Measurements from ENCODE around the gene NFATC1.

Gene NFATC1

GRCh38 chr18:79509536-79509930 lies 113.8 kb downstream of the NFATC1 start:
- DNase-seq (ENCODE audit: low spot score) = no peak

GRCh38 chr18:79510046-79510685 lies 114.4 kb downstream of the NFATC1 start:
- DNase-seq (ENCODE audit: low spot score) = no peak

- DNase-seq (ENCODE audit: low spot score) = no peak
Measured at GRCh38 chr18:79510731-79511241, 115.1 kb downstream of the NFATC1 start.

- DNase-seq (ENCODE audit: low spot score) = no peak
Measured at GRCh38 chr18:79511271-79511670, 115.5 kb downstream of the NFATC1 start.

- DNase-seq (ENCODE audit: low spot score) = no peak
Measured at GRCh38 chr18:79511671-79512301, 116.1 kb downstream of the NFATC1 start.

GRCh38 chr18:79512461-79513380 lies 117.0 kb downstream of the NFATC1 start:
- no peak for DNase-seq (ENCODE audit: low spot score)

GRCh38 chr18:79513381-79514081 lies 117.8 kb downstream of the NFATC1 start:
- no peak for DNase-seq (ENCODE audit: low spot score)

- DNase-seq (ENCODE audit: low spot score) = no peak
Measured at GRCh38 chr18:79515331-79515730, 119.6 kb downstream of the NFATC1 start.

- no peak for DNase-seq (ENCODE audit: low spot score)
Measured at GRCh38 chr18:79515944-79516351, 120.2 kb downstream of the NFATC1 start.

- DNase-seq (ENCODE audit: low spot score) = peak; percentile 37
Measured at GRCh38 chr18:79516441-79516931, 120.8 kb downstream of the NFATC1 start.

GRCh38 chr18:79517341-79517740 lies 121.6 kb downstream of the NFATC1 start:
- peak; percentile 47 for DNase-seq (ENCODE audit: low spot score)

GRCh38 chr18:79518028-79518682 lies 122.4 kb downstream of the NFATC1 start:
- no peak for DNase-seq (ENCODE audit: low spot score)

GRCh38 chr18:79518683-79519128 lies 123.0 kb downstream of the NFATC1 start:
- no peak for DNase-seq (ENCODE audit: low spot score)

- peak; percentile 50 for DNase-seq (ENCODE audit: low spot score)
Measured at GRCh38 chr18:79519751-79520477, 124.2 kb downstream of the NFATC1 start.

GRCh38 chr18:79520478-79521390 lies 125.0 kb downstream of the NFATC1 start:
- no peak for DNase-seq (ENCODE audit: low spot score)

GRCh38 chr18:79521416-79522205 lies 125.9 kb downstream of the NFATC1 start:
- no peak for DNase-seq (ENCODE audit: low spot score)

GRCh38 chr18:79522451-79523205 lies 126.9 kb downstream of the NFATC1 start:
- DNase-seq (ENCODE audit: low spot score) = peak; percentile 67

Measured in CD4-positive, alpha-beta T cell treated with Interleukin-6 at 100 ng/mL for 8 hours (primary cell).